Retinal pigment epithelial cell (primary cell): ENCODE measurements around the gene PI4K2A.

Source experiments
- DNase-seq: peaks from one replicate; pipeline ENCODE4 v3.0.0-alpha.2; 2010; ENCODE audit warnings: low read depth
- H3K4me3 ChIP-seq: 2 replicates; pipeline ENCODE4 v1.5.1; 2011; ENCODE audit warnings: mild to moderate bottlenecking, low read length, control low read depth, moderate library complexity
- CTCF ChIP-seq: conservative IDR thresholded peaks from 2 replicates; pipeline ENCODE4 v1.5.1; 2011; ENCODE audit warnings: low read depth, low read length, control low read depth, inconsistent platforms

Gene PI4K2A

GRCh38 chr10:97618285-97618684 is 22.2 kb upstream of the PI4K2A start:
- TF ChIP-seq CTCF: no peak
- DNase-seq: no peak
- H3K4me3 ChIP-seq: no peak overlapping the region

DNA sequence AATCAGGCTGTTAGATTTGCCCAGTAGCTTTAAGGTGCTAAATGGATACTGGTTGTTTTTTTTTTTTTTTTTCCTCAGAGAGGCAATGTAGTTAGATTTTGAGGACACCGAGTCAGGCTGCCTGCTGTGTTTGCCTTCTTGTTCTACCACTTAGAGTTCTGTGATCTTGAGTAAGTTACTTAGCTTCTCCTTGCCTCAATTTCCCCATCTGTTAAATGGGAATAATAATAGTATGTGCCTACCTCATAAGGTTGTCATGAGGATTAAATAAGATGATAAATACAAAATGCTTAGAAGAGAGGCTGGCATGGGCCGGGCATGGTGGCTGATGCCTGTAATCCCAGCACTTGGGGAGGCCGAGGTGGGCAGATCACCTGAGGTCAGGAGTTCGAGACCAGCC is 21.7 kb upstream of the PI4K2A start:
- no peak for TF ChIP-seq CTCF
- H3K4me3 ChIP-seq: no peak overlapping the region
- DNase-seq: no peak

- no peak for TF ChIP-seq CTCF
- H3K4me3 ChIP-seq: no peak overlapping the region
Observed at GRCh38 chr10:97623277-97623676, 17.2 kb upstream of the PI4K2A start.

DNA sequence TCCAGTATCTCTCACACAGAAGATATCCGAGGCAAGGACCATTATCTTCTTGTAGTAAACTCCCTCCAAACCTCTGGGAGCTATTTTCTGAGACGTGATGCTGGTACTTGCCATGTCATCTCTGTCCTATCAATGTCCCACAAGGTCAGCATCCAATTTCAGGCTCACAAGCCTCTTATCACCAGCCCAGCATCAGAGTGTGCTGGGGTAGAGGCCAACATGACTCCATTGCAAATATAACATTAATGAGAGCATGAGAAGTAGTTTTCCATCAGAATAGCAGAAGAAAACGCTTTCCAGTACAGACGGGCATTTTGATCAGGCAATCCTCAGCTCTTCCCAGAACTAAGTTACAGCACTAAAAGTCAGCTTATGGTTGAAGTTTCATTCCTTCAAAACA is 12.7 kb upstream of the PI4K2A start:
- no peak for DNase-seq
- no peak overlapping the region for H3K4me3 ChIP-seq
- TF ChIP-seq CTCF: no peak

More at GRCh38 chr10:97623277-97623676, 17.2 kb upstream of the PI4K2A start:
- DNase-seq: no peak

DNA sequence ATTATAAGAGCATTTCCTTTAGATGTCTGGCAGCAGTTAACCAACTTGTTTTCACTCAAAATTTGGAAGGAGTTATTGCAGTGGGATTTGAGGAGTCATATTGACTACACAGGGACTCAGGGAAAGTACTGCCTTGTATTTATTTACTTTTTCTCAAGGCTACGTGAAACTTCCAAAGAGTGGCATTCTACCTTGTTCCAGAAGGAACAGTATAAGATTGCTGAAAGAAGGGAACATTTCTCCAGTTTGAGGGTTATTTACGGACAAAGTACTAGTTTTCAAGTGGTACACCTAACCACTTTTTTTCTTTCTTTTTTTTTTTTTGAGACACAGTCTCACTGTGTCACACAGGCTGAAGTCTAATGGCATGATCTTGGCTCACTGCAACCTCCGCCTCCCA is 12.2 kb upstream of the PI4K2A start:
- no peak for TF ChIP-seq CTCF
- no peak for DNase-seq

DNA sequence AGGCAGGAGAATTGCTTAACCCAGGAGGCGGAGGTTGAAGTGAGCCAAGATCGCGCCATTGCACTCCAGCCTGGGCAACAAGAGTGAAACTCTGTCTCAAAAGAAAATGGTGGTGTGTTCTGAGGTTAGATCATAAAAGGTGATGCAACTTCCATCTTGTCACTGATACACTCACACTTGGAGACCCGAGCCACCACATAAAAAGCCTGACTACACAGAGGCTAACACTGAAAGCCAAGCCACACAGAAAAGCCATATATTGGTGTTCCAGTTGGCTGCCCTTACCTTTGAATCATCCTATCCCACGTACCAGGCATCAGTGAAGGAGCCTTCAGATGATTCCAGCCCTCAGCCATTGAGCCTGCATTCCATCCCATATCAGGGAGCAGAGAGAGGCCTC is 11.2 kb upstream of the PI4K2A start:
- TF ChIP-seq CTCF: no peak
- H3K4me3 ChIP-seq: no peak overlapping the region

More for the DNA sequence above, 12.2 kb upstream of the PI4K2A start:
- H3K4me3 ChIP-seq: no peak overlapping the region

GRCh38 chr10:97631098-97631497 is 9.4 kb upstream of the PI4K2A start:
- TF ChIP-seq CTCF: no peak
- H3K4me3 ChIP-seq: no peak overlapping the region
- DNase-seq: no peak

More for the DNA sequence above, 11.2 kb upstream of the PI4K2A start:
- no peak for DNase-seq
